ENCODE measurements around the gene ST6GALNAC1.

Gene ST6GALNAC1

GRCh38 chr17:76581515-76581914 is 62.0 kb downstream of the ST6GALNAC1 start:
- no peak for DNase-seq (ENCODE audit: low read depth, low spot score)

- DNase-seq (ENCODE audit: low read depth, low spot score): no peak
Measured at GRCh38 chr17:76579281-76579680, 64.3 kb downstream of the ST6GALNAC1 start.

GRCh38 chr17:76578376-76578775 is 65.2 kb downstream of the ST6GALNAC1 start:
- no peak for DNase-seq (ENCODE audit: low read depth, low spot score)

GRCh38 chr17:76577876-76578275 is 65.7 kb downstream of the ST6GALNAC1 start:
- DNase-seq (ENCODE audit: low read depth, low spot score): no peak

- no peak for DNase-seq (ENCODE audit: low read depth, low spot score)
Measured at GRCh38 chr17:76576189-76576588, 67.4 kb downstream of the ST6GALNAC1 start.

- no peak for DNase-seq (ENCODE audit: low read depth, low spot score)
Measured at GRCh38 chr17:76575570-76575969, 68.0 kb downstream of the ST6GALNAC1 start.

Measured in activated CD4-positive, CD25-positive, alpha-beta regulatory T cell treated with anti-CD3 and anti-CD28 coated beads, Interleukin-2, amount 50 U/mL, for 16 hours (primary cell).